GM19099 (cell line): ENCODE data around the gene SERPINE1.

Experiments
- POLR2A ChIP-seq: IDR thresholded peaks from 3 replicates; pipeline ENCODE4 v1.6.1; 2011; ENCODE audit warnings: low read depth; ENCODE audit not compliant: insufficient read length; ENCODE audit errors: extremely low read depth

Gene SERPINE1

DNA sequence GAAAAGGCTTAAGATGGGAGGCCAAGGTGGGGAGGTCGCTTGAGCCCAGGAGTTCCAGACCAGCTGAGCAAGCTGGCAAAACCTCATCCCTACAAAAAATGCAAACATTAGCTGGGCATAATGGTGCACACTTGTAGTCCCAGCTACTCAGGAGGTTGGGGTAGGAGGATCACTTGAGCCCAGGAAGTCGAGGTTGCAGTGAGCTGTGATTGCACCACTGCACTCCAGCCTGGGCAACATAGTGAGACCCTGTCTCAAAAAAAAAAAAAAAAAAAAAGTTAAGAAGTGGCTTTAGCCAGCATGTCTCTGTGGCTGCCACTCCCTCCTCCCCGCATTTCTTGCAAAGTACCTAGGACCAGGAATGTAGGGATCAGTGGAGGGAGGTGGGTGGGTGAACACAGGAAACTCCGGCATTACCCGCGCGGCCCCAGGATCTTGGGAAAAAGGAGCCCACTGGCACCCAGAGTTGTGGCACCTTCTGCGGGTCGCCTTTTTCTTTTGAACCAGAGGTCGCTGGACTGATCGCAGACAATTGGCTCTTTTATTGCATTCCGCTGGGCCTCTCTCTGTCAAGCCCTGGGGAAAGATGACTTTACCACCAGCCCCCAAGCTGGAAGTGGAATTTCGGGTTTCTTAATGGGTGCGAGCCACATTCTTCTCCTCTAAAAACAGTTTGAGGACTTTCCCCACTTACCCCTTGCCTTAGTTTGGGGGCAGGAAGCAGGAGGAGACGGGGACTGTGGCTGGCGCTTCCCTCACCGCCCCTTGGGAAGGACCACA, 35.0 kb downstream of the SERPINE1 start:
- no peak for TF ChIP-seq POLR2A

DNA sequence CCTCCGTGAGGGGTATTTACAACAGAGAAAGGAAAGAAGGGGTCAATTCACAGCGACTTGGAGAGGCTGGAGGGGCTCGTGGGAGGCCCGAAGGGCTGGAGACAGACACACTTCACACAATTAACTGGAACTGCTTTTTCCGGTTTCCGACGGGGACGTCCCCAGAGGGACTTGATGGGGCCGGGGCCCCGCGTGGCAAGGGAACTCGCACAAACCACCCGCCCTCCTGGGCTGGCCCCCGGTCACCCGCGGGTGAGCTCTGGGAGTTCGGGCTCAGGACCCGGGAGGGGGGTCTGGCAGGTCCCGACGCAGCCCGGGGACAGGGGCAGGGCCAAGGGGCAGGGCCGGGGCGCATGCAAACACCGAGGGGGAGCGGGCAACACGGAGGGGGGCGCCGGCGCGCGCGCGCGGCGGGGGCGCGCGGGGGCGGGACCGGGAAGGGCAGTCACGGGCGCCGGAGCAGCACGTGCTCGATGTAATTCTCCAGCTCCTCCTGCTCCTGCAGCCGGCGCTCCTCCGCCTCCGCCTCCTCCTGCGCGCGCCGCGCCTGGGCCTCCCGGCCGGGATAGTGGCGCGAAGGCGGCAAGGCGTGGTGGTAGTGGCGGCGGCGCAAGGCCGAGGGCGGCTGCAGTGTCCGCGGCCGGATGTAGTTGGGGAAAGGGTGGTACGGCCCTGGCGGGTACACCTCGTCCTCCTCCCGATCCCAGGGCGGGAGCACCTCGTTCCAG, 35.8 kb downstream of the SERPINE1 start:
- peak; percentile 25 for TF ChIP-seq POLR2A

DNA sequence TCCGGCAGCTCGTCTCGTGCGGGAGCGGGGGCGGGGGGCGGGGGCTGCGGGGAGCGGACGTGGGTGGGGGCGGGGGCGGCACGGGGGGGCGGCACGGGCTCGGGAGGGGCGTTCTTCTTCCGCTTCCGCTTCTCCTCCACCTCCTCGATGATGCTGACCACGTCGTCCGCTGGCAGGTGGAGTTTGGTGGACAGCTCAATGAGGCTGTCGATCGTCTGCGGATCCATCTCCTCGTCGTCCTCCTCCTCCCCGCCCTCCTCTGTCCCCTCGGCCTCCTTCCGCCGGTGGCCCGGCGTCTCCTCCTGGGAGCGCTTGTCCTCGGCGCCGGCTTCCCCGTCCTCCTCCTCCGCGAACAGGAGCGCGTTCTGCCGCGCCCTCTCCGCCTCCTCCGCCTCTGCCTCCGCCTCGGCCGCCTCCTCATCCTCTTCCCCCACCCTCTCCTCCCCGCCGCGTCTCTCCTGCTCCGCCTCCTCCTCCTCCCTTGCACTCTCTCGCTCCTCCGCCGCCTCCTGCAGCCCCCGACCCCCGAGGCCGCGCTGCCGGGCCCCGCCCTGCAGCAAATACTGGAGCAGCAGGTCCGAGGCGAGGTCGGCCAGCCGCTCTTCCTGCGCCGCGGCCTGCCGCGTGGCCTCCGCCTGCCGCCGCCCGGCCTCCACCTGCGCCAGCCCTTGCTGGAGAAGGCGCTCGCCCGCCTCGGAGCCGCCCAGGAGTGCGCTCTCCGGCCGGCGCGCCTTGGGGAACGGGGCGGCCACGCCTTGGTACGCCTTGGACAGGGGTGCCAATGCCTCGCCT, 36.6 kb downstream of the SERPINE1 start:
- no peak for TF ChIP-seq POLR2A

DNA sequence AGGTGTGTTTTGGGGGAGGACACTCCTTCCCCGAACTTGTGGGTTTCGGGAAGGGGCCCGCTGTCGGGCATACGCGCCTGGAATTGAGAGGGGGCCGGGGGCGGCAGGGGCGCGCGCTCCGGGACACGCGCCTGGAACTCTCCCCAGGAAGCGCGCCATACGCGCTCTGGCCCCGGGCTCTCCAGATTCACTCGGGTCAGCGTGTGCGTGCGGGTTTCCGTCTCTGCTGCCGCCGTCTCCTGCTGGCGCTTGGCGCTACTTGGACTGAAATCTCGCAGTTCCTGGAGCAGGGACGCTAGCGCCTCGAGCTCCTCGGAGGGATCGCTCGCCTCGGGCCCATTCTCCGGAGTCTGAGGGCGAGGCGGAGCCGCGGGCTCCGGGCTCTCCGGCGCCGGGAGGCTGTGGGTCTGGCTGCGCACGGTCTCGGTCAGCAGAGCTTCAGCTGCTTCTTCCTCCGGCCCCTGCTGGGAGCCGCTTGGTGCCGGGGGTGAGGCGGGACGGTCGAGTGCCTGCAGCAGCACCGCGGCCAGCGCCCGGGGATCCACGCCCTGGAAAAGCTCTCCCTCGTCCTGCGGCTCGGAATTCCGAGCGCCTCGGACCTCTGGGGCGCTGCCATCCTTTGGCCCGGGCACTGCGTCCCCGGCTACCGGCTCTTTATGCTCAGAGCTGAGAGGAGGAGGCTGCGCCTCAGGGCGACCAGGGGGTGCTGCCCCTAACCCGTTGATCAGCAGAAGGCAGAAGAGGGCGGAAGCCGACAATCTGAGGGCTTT, 37.4 kb downstream of the SERPINE1 start:
- no peak for TF ChIP-seq POLR2A

DNA sequence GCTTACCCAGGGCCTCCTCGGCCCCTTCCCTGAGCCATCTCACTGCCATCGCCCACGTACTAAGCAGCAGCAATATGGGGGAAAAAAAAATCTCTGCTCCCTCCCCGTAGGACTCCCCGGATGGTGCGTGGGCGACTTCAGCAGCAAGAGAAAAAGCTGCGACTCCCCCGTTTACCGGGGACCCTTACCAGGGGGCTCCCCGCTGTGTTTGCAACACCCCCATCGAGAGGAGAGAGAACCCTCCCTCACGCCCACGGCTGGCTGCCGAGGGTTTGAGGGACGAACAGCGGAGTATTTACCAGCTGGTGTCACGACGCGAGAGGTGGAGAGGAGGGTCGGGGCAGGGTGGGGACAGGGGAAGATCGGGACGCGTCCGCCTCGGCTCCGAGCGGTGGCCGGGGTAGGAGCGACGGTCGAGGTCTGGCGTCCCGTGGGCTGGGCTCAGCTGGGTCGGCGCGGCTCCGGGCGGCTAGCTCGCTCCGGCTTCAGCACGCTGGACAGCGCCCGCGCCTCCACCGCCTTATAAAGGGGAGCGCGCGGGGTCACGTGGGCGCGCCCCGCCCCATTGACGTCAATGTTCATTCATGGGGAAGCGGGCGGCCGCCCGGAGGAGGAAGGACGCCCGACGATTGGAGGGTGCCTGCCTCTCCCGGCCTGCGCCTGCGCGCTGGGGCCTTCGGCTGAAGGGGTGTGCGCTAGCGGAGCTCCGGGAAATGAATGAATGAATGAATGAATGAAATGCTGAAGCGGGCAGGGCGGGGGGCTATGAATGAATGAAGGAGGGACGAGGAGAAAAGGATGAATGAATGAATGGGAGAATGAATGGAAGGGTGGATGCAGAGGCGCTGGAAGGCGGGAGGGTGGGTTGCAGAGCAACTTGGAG, 38.4 kb downstream of the SERPINE1 start, which contains the start of gene VGF:
VGF (minus strand) TSS at position 495 of the 883 bp plus-strand sequence. CDS start 726 bp downstream, outside the sequence.
- no peak for TF ChIP-seq POLR2A

DNA sequence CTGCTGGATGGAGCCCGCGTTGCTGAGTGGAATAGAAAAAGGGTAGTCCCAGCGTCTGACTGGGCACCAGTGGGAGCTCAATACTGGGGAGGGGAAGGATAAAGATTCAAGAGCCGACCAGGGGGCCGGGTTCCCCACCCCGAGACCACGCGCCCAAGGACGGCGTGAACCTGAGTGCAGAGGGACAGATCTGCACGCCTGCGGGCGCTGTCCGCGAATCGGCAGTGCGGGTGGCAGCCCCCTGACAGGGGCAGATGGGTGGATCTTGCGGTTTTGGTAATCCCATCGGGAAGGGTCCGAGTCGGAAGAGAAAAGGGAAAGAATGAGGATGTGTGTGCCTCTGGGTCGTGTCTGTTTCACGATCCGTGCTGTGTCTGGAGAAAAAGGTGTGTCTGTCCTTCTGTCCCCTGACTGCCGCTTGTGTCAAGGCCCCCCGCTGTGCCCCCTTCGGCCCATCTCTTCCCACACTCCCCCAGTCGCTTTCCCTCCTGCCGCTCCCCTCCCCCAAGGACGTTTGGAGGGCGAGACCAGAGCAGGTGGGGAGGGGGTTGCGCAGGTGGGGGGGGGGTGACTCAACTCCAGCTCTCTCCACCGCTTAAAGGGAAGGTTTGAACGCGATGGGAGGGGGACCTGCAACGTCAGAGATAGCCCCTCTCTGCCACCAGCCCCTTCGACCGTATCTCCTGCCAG, 39.2 kb downstream of the SERPINE1 start:
- TF ChIP-seq POLR2A = no peak

DNA sequence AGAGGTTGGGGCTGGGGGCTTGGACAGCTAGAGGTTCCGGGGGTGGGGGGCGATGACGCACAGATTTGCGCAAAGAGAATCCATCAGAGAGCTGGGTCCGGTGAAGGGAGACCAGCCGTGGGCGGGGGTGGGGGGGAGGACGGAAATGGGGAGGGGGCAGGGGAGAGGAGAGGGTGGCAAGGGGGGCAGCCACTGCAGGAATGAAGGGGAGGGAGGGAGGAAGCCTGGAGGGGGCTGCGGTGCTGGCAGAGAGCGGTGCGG, 39.7 kb downstream of the SERPINE1 start:
- TF ChIP-seq POLR2A = no peak

DNA sequence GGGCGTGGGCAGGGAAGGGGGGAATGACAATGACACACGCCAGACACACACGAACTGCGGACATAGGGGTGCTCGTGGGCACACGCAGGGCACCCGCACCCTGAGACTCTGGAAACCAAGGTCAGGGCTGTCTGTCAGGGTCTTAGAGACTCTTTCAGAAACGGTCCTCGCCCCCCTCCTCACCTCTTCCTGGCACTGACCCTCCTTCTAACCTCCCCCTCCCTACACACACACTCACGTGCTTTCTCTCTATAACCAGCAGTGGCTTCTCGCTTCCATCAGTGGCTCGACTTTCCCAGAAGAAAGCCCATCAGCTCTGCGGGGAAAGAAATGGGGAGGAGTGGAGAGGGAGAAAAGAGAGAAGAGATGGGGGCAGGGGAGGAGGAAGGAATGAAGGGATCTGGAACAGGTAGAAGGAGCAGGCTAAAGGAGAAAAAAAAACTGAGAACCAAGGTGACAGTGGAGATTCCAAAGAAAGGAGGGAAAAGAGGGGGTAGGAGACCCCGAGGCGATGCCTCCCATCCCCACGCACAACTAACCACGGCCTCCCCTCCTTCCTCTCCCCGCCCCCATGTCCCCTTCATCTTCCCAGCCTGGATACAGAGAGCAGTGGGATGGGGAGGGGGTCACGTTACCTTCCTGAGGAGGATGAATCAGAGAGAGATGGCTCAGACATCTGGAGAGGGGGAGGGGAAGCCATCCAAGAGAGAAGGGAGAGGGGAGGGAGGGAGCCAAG, 40.2 kb downstream of the SERPINE1 start:
- no peak for TF ChIP-seq POLR2A

DNA sequence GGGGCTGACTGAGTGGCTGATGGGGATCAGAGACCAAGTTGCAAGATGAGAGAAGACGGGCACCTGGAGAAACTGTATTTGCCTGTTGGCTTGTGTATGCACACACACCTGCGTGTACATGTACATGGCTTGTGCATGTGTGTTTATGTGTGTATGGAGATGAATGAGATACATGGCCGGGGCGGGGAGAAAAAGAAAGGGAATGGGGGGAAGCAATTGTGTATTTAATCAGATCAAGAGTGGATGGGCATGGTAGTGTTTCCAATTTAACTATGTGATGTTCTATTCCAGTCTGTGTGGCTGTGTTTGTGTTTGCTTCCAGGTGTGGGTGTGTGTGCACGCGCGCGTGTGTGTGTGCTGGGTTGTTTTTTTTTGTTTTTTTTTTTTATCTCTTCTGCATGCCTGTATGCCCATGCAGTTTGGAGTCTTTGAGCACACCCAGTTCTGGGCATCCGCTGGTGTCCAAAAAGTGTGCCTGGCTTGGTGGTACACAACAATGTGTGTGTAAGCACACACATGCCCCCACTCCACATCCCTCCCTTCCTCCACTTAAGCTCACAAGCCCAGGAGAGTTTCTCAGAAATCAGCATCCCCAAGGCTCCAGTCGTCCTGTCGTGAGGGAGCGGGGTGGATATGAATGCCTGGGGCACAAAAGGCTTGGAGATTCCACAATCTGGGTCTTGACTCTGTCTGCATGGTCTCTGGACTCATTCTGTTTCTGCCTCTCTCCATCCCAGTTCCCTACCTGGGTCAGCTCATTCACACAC, 40.9 kb downstream of the SERPINE1 start:
- TF ChIP-seq POLR2A = no peak

DNA sequence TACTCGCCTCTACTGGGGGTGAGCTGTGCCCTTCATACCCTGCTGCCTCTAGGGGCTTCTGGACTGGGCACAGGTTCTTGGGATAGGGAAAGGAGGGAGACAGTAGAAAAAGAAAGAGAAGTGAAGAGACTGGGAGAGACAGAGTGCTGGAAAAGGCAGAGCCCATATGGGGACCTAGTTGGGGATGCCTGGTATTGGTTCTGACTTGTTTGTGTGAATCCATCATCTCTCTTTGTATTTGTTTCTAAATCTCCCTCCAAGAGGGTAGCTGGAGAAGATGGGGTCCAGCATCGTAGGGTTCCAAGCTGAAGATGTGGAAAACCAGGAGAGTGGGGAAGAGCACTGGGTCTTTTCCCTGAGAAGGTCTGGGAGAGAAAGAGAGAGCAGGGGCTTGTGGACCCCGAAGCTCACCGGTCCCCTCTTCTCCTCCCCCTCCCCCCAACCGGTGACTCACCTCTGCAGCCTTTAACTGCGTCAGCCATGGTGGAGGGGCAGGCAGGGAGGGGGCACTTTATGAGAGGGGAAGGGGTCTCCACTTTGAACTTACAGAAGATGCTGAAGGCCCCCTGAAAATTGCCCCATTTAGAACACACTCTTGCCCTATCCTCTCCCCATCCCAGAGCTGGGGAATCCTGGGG, 41.6 kb downstream of the SERPINE1 start:
- TF ChIP-seq POLR2A = no peak

DNA sequence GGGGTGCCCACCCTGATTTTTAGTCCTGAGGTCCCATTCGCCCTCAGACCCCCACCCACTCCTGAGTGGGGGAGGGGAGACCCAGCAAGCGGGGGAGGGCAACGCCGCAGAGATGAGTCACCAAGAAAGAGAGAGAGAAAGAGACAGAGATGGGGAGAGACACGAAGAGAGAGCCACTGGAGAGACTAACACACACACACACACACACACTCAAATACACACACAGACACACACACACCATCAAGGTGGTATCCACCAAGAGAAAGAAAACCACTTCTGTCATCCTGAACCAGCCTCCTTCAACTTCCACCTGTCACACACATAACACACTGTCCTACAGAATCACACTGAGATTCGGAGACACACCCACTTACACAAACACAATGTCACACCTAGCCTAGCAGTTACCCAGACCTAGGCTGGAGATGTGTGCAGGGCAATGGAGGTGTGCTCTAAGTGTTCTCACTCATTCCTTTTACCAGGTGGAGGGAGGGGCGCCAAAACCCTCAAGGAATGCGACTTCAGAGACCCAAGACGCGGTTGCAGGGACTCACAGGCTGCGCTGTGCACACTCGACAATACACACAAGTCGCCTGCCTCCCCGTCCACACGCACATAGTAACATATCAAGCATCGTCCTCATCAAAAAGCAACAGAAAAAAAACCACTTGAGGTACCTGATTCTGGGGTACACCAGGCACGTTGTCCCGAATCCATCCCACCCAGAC, 42.4 kb downstream of the SERPINE1 start:
- no peak for TF ChIP-seq POLR2A
